ENCODE results near the gene FAM219B.

Gene FAM219B

GRCh38 chr15:74869726-74870407 lies 36.8 kb downstream of the FAM219B start:
- H3K9me3 ChIP-seq, result no peaks in the 10 kb centered on the region
- H3K36me3 ChIP-seq, result no peaks in the 10 kb centered on the region
- no peaks in the 10 kb centered on the region for H3K27me3 ChIP-seq
- H3K27ac ChIP-seq, result peak overlapping the region; percentile 90
- H3K4me1 ChIP-seq (ENCODE audit: control insufficient read depth in 1 of 2, insufficient read depth in 1 of 2, low read depth in 1 of 2, low read length in 1 of 2), result peaks cover 72 to 77% of the 10 kb centered on the region in 2 experiments
- peak overlapping the region in 1 of 2 experiments; percentile 6 for H3K4me3 ChIP-seq (ENCODE audit: low read depth in 1 of 2, low read length in 1 of 2)
- no peak for TF ChIP-seq CTCF (IDR thresholded peaks at IDR 0.05)

- TF ChIP-seq CTCF (IDR thresholded peaks at IDR 0.05), result no peak
- Histone ChIP-seq H3K27me3 (no peaks in the 10 kb centered on the region), H3K27ac (peak overlapping the region; percentile 90), H3K4me3 (ENCODE audit: low read depth in 1 of 2, low read length in 1 of 2) (no peak overlapping the region), H3K36me3 (peaks cover under 1% of the 10 kb centered on the region), H3K4me1 (ENCODE audit: control insufficient read depth in 1 of 2, insufficient read depth in 1 of 2, low read depth in 1 of 2, low read length in 1 of 2) (peaks cover 72 to 77% of the 10 kb centered on the region in 2 experiments), H3K9me3 (no peaks in the 10 kb centered on the region)
These were observed 37.3 kb downstream of the FAM219B start for GRCh38 chr15:74869372-74869725.

GRCh38 chr15:74868059-74868458 lies 38.6 kb downstream of the FAM219B start:
- peak overlapping the region; percentile 9 to 13 for H3K4me3 ChIP-seq (ENCODE audit: low read depth in 1 of 2, low read length in 1 of 2)
- H3K9me3 ChIP-seq, result no peaks in the 10 kb centered on the region
- peak overlapping the region; percentile 90 for H3K27ac ChIP-seq
- no peaks in the 10 kb centered on the region for H3K27me3 ChIP-seq
- TF ChIP-seq CTCF (IDR thresholded peaks at IDR 0.05), result no peak
- peaks cover 6% of the 10 kb centered on the region for H3K36me3 ChIP-seq
- H3K4me1 ChIP-seq (ENCODE audit: control insufficient read depth in 1 of 2, insufficient read depth in 1 of 2, low read depth in 1 of 2, low read length in 1 of 2), result peaks cover 64 to 68% of the 10 kb centered on the region in 2 experiments

- H3K4me3 ChIP-seq (ENCODE audit: low read depth in 1 of 2, low read length in 1 of 2), result no peak overlapping the region
- no peak for TF ChIP-seq CTCF (IDR thresholded peaks at IDR 0.05)
- H3K4me1 ChIP-seq (ENCODE audit: control insufficient read depth in 1 of 2, insufficient read depth in 1 of 2, low read depth in 1 of 2, low read length in 1 of 2), result peaks cover 62 to 66% of the 10 kb centered on the region in 2 experiments
- peaks cover 6% of the 10 kb centered on the region for H3K36me3 ChIP-seq
- H3K9me3 ChIP-seq, result no peaks in the 10 kb centered on the region
- H3K27ac ChIP-seq, result peak overlapping the region; percentile 90
- H3K27me3 ChIP-seq, result no peaks in the 10 kb centered on the region
These were observed 39.1 kb downstream of the FAM219B start for GRCh38 chr15:74867466-74868038.

- H3K9me3 ChIP-seq, result no peaks in the 10 kb centered on the region
- peaks cover 11% of the 10 kb centered on the region for H3K36me3 ChIP-seq
- H3K4me1 ChIP-seq (ENCODE audit: control insufficient read depth in 1 of 2, insufficient read depth in 1 of 2, low read depth in 1 of 2, low read length in 1 of 2), result peaks cover 49 to 51% of the 10 kb centered on the region in 2 experiments
- no peaks in the 10 kb centered on the region for H3K27me3 ChIP-seq
- no peak overlapping the region for H3K4me3 ChIP-seq (ENCODE audit: low read depth in 1 of 2, low read length in 1 of 2)
- peak overlapping the region; percentile 33 for H3K27ac ChIP-seq
- TF ChIP-seq CTCF (IDR thresholded peaks at IDR 0.05), result no peak
These were observed 40.6 kb downstream of the FAM219B start for GRCh38 chr15:74866090-74866489.

Data from neutrophil (primary cell).